ENCODE results near the gene NSUN7.

Gene NSUN7

GRCh38 chr4:40848940-40849339, 99.2 kb downstream of the NSUN7 start:
- no peak for DNase-seq

GRCh38 chr4:40850496-40850895, 100.7 kb downstream of the NSUN7 start:
- no peak for DNase-seq

- DNase-seq, result no peak
These were observed 106.6 kb downstream of the NSUN7 start for GRCh38 chr4:40856277-40856839.

GRCh38 chr4:40856840-40857362, 107.1 kb downstream of the NSUN7 start:
- DNase-seq, result peak in 11 of 14 donors; percentile 35 to 72 (median 61)

- no peak for DNase-seq
These were observed 108.2 kb downstream of the NSUN7 start for GRCh38 chr4:40857956-40858355.

GRCh38 chr4:40858962-40859361, 109.2 kb downstream of the NSUN7 start:
- no peak for DNase-seq

Measured in C1 segment of cervical spinal cord (tissue), 14 donors.